ENCODE results near the gene PIP4P1.
"Not testable (repeated sequence)": the region's sequence is repeated elsewhere in the genome, so short reads cannot be mapped to it uniquely, and the experiment has no call there.

The PIP4P1 gene

DNA sequence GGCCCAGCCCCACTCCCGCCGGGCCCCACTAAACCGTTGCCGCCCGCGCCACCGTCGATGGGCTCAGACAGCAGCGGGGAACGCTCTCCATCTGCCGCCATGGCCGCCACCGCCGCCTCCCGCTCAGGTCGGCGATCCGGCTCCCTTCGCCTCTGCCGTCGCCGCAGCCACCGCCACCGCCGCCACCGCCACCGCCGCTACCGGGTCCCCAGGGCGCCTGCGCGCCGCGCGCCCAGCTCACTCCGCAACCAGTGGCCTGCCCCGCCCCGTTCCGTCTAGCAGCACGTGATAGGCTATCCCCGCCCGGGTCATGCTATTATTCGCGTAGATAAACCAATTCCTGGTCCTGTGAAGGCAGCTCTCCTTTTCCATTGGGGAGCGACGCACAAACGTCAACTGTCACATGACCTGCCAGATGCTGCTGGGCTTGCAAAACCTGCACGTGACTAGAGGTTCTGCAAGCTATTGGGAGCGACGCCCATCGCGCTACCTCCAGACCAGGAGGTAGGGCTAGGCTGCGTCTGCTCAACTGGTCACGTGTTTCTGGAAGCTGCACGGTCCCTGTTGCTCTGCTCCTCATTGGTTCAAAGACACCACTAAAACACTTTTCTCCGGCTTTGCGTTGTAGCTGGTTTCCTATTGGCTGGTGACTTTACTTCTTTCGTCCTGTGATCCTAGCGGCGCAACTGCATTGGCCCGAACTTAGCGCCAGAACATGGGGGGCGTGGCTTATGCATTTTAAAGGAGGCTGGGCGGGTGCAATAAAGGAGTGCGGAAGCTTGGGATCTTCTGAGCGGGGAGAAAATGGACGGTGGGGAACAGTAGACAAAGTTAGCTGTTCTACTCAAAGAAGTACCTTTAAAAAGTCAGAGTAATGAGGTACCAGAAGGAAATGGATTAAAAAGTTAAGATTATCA is at the start of gene PIP4P1:
Gene PIP4P1 (minus strand): TSS at position 210 of the 917 bp plus-strand sequence. CDS start 109 bp downstream, at position 101.
- no peaks in the 10 kb centered on the region for H3K27me3 ChIP-seq (ENCODE audit: insufficient read depth, low read length)
- peak within 1 kb of the TSS; percentile 87 for H3K9ac ChIP-seq (ENCODE audit: low read depth, low read length)
- H3K4me1 ChIP-seq (ENCODE audit: insufficient read depth, low read length), result peaks cover 8% of the 10 kb centered on the region
- peak within 1 kb of the TSS; percentile 94 for H3K4me3 ChIP-seq (ENCODE audit: low read length)
- H3K36me3 ChIP-seq (ENCODE audit: insufficient read depth, low read depth, low read length), result peaks cover 42% of the 10 kb centered on the region
- H3K9me3 ChIP-seq (ENCODE audit: insufficient read depth, low read depth, low read length), result no peaks in the 10 kb centered on the region
- H3K27ac ChIP-seq (ENCODE audit: low read length), result peak within 1 kb of the TSS; percentile 43

DNA sequence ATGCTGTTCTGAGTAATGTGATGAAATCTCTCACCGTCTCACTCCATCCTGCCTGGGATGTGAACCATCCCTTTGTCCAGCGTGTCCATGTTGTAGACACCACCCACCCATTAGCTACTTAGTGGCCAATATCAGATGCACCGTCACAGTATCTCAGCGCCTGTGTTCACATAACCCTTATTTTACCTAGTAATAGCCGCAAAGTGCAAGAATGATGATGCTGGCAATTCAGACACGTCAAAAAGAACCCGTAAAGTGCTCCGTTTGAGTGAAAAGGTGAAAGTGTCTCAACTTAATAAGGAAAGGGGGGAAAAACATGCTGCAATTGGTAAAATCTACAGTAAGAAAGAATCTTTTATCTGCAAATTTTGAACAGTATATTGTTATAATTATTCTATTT is 47.1 kb upstream of the PIP4P1 start:
- no peaks in the 10 kb centered on the region for H3K36me3 ChIP-seq (ENCODE audit: insufficient read depth, low read depth, low read length)
- H3K4me1 ChIP-seq (ENCODE audit: insufficient read depth, low read length), result 0 out of 2 replicates have a peak, but pooled peaks cover 3% of the 10 kb centered on the region
- H3K9ac ChIP-seq (ENCODE audit: low read depth, low read length), result no peak overlapping the region
- no peaks in the 10 kb centered on the region for H3K9me3 ChIP-seq (ENCODE audit: insufficient read depth, low read depth, low read length)
- H3K27me3 ChIP-seq (ENCODE audit: insufficient read depth, low read length), result no peaks in the 10 kb centered on the region
- no peak overlapping the region for H3K4me3 ChIP-seq (ENCODE audit: low read length)
- H3K27ac ChIP-seq (ENCODE audit: low read length), result no peak overlapping the region

DNA sequence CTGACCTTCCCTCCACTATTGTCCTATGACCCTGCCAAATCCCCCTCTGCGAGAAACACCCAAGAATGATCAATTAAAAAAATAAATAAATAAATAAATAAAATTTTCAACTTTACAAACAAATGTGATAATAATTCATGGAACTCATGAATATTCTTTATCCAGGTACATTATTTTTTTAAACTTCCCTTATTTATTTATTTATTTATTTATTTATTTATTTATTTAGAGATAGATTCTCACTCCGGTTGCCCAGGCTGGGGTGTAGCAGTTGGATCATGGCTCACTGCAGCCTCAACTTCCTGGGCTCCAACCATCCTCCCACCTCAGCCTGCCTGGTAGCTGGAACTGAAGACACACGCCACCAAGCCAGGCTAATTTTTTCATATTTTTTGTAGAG is 46.3 kb upstream of the PIP4P1 start:
- H3K27ac ChIP-seq (ENCODE audit: low read length); H3K36me3 ChIP-seq (ENCODE audit: insufficient read depth, low read depth, low read length); H3K27me3 ChIP-seq (ENCODE audit: insufficient read depth, low read length); H3K4me1 ChIP-seq (ENCODE audit: insufficient read depth, low read length); H3K9ac ChIP-seq (ENCODE audit: low read depth, low read length); H3K9me3 ChIP-seq (ENCODE audit: insufficient read depth, low read depth, low read length); H3K4me3 ChIP-seq (ENCODE audit: low read length): not testable (repeated sequence)

DNA sequence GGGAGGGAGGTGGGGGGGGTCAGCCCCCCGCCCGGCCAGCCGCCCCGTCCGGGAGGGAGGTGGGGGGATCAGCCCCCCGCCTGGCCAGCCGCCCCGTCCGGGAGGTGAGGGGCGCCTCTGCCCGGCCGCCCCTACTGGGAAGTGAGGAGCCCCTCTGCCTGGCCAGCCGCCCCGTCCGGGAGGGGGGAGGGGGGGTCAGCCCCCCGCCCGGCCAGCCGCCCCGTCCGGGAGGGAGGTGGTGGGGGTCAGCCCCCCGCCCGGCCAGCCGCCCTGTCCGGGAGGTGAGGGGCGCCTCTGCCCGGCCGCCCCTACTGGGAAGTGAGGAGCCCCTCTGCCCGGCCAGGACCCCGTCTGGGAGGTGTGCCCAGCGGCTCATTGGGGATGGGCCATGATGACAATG is 45.5 kb upstream of the PIP4P1 start:
- H3K9ac ChIP-seq (ENCODE audit: low read depth, low read length), result not testable (repeated sequence)

DNA sequence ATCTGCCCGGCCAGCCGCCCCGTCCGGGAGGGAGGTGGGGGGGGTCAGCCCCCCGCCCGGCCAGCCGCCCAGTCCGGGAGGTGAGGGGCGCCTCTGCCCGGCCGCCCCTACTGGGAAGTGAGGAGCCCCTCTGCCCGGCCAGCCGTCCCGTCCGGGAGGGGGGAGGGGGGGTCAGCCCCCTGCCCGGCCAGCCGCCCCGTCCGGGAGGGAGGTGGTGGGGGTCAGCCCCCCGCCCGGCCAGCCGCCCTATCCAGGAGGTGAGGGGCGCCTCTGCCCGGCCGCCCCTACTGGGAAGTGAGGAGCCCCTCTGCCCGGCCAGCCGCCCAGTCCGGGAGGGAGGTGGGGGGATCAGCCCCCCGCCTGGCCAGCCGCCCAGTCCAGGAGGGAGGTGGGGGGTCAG is 45.0 kb upstream of the PIP4P1 start:
- H3K27ac ChIP-seq (ENCODE audit: low read length); H3K27me3 ChIP-seq (ENCODE audit: insufficient read depth, low read length); H3K4me1 ChIP-seq (ENCODE audit: insufficient read depth, low read length); H3K9ac ChIP-seq (ENCODE audit: low read depth, low read length); H3K4me3 ChIP-seq (ENCODE audit: low read length); H3K9me3 ChIP-seq (ENCODE audit: insufficient read depth, low read depth, low read length); H3K36me3 ChIP-seq (ENCODE audit: insufficient read depth, low read depth, low read length): not testable (repeated sequence)

More for the DNA sequence above, 45.5 kb upstream of the PIP4P1 start:
- H3K27me3 ChIP-seq (ENCODE audit: insufficient read depth, low read length); H3K9me3 ChIP-seq (ENCODE audit: insufficient read depth, low read depth, low read length); H3K36me3 ChIP-seq (ENCODE audit: insufficient read depth, low read depth, low read length); H3K27ac ChIP-seq (ENCODE audit: low read length); H3K4me1 ChIP-seq (ENCODE audit: insufficient read depth, low read length); H3K4me3 ChIP-seq (ENCODE audit: low read length): not testable (repeated sequence)

DNA sequence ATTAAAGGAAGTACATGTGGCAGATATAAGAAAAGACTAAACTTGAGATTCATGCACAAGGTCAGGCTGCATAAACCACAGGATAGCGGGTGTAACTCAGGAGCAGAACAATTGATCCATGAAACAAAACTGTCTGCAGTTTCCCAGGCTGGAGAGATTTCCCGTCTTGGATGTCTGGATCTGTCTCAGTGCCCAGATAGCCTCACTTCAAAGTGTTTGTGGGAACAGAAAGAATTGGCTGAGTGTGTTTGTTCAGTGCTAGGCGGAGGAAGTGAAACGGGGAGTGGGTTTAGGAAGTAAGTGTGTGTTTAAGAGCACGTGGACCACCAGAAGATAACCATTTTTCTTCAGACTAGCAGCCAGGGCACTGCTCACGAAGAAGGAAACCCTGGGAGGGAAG is 42.7 kb upstream of the PIP4P1 start:
- Histone ChIP-seq H3K9ac (ENCODE audit: low read depth, low read length) (no peak overlapping the region), H3K9me3 (ENCODE audit: insufficient read depth, low read depth, low read length) (no peaks in the 10 kb centered on the region), H3K36me3 (ENCODE audit: insufficient read depth, low read depth, low read length) (no peaks in the 10 kb centered on the region), H3K4me1 (ENCODE audit: insufficient read depth, low read length) (peaks cover 10% of the 10 kb centered on the region; the same call in 1 of the 2 replicates), H3K27me3 (ENCODE audit: insufficient read depth, low read length) (no peaks in the 10 kb centered on the region), H3K4me3 (ENCODE audit: low read length) (no peak overlapping the region), H3K27ac (ENCODE audit: low read length) (no peak overlapping the region)

DNA sequence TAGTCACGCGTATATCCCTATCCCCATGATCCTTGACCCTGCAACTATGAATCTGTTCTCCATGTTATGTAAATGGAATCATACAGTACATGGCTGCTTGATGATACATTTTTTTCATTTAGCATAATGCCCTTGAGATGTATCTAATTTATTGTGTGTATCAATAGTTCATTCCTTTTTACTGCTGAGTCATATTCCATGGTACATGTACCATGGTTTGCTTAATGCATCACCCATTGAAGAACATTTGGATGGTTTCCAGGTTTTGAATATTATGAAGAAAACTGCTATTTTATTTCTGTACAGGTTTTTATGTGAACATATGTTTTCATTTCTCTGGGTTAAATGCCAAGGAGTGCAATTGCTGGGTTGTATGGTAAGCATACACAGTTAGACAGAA is 40.1 kb upstream of the PIP4P1 start:
- no peaks in the 10 kb centered on the region for H3K36me3 ChIP-seq (ENCODE audit: insufficient read depth, low read depth, low read length)
- H3K4me3 ChIP-seq (ENCODE audit: low read length), result no peak overlapping the region
- peaks cover 15% of the 10 kb centered on the region; the same call in 1 of the 2 replicates for H3K4me1 ChIP-seq (ENCODE audit: insufficient read depth, low read length)
- H3K27me3 ChIP-seq (ENCODE audit: insufficient read depth, low read length), result no peaks in the 10 kb centered on the region
- H3K27ac ChIP-seq (ENCODE audit: low read length), result no peak overlapping the region
- H3K9me3 ChIP-seq (ENCODE audit: insufficient read depth, low read depth, low read length), result no peaks in the 10 kb centered on the region
- no peak overlapping the region for H3K9ac ChIP-seq (ENCODE audit: low read depth, low read length)

DNA sequence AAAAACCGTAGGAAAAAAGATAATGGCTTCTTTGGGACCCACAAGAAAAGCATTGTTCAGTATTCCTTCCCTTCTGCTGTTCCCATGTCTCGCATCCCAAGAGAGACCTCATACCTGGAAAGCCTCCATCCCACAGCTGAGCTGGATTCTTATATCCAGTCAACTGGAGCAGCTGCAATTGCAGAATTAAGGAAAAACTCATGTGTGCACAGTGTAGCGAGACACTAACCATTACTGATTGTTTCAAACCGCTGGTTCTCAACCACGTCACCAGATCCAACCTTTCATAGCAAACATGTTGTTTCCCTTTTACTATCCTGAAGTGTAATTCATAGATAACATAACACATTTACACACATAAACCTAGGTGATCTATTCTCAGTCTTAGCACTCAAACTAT is 38.6 kb upstream of the PIP4P1 start:
- Histone ChIP-seq H3K9me3 (ENCODE audit: insufficient read depth, low read depth, low read length) (no peaks in the 10 kb centered on the region), H3K27ac (ENCODE audit: low read length) (no peak overlapping the region), H3K36me3 (ENCODE audit: insufficient read depth, low read depth, low read length) (no peaks in the 10 kb centered on the region), H3K4me3 (ENCODE audit: low read length) (no peak overlapping the region), H3K9ac (ENCODE audit: low read depth, low read length) (no peak overlapping the region), H3K4me1 (ENCODE audit: insufficient read depth, low read length) (peaks cover 15% of the 10 kb centered on the region; the same call in 1 of the 2 replicates), H3K27me3 (ENCODE audit: insufficient read depth, low read length) (no peaks in the 10 kb centered on the region)

DNA sequence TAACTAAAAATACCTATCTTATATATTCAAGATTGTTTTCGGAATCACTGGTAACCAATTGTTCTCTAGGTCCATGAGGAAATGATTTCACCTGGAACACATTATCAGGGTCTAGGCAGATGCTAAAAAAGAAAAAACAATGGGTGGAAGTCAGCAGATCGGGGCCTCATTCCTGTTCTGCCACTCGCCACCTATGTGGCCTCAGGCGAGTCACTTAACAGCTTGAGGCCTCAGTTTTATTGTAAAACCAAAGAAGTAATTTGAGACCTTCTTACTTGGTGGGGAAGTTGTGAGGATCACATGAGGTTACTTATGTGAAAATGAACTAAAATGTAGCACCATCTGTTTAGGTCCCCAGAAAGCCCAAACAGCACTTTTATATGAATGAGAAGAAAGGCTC is 37.9 kb upstream of the PIP4P1 start:
- Histone ChIP-seq H3K27me3 (ENCODE audit: insufficient read depth, low read length) (no peaks in the 10 kb centered on the region), H3K4me1 (ENCODE audit: insufficient read depth, low read length) (peaks cover 15% of the 10 kb centered on the region; the same call in 1 of the 2 replicates), H3K27ac (ENCODE audit: low read length) (no peak overlapping the region), H3K36me3 (ENCODE audit: insufficient read depth, low read depth, low read length) (no peaks in the 10 kb centered on the region), H3K4me3 (ENCODE audit: low read length) (no peak overlapping the region), H3K9me3 (ENCODE audit: insufficient read depth, low read depth, low read length) (no peaks in the 10 kb centered on the region), H3K9ac (ENCODE audit: low read depth, low read length) (peak overlapping the region; percentile 10; the same call in 1 of the 2 replicates)

DNA sequence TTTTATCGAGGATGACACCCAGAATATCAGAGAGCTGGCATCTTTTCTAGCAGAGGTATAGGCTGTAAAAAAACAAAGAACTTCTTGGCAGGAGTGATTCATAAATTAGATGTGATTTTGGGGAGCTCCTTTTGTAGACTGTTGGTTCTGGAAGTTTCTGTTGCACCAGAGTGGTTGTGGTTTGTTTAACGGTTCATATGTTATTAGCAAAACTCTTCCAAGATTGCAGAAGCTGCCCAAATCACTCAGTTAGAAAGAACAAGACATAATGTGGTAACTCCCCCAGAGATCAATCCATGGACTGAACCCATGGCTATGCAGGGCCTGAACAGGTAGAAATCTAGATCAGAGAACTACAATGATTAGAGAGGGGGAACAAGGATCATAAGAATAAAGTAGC is 37.4 kb upstream of the PIP4P1 start:
- Histone ChIP-seq H3K4me3 (ENCODE audit: low read length) (no peak overlapping the region), H3K36me3 (ENCODE audit: insufficient read depth, low read depth, low read length) (no peaks in the 10 kb centered on the region), H3K27me3 (ENCODE audit: insufficient read depth, low read length) (no peaks in the 10 kb centered on the region), H3K27ac (ENCODE audit: low read length) (no peak overlapping the region), H3K9ac (ENCODE audit: low read depth, low read length) (no peak overlapping the region), H3K9me3 (ENCODE audit: insufficient read depth, low read depth, low read length) (no peaks in the 10 kb centered on the region), H3K4me1 (ENCODE audit: insufficient read depth, low read length) (peaks cover 15% of the 10 kb centered on the region; the same call in 1 of the 2 replicates)

DNA sequence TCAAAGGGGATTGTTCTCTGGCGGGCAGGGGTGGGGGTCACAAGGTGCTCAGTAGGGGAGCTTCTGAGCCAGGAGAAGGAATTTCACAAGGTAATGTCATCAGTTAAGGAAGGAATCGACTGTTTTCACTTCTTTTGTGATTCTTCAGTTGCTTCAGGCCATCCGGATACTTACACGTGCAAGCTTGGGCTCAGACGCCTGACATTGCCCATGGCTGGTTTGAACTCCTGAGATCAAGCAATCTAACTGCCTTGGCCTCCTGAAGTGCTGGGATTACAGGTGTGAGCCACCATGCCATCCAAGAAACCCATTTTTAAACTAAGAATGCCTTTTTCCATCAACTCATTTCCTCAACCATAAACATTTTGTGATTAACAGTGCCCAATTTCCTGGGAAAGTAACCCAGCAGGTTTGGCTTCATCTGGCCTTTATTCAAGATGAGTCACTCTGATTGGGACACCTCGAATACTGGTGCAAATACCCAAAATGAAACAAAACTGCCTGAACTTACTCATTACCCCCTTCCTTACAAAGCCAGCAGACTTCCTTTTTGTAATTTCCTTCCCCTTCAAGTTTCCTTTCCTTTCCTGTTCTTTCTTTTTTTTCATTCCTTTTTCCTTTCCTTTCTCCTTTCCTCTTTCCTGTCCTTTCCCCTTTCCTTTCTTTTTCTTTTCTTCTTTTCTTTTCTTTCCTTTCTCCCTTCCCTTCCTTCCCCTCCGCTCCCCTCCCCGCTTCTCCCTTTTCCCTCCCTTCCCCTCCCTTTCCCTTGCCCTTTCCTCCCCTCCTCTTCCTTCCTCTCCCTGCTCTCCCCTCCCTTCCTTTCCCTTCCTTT is 33.9 kb upstream of the PIP4P1 start:
- no peaks in the 10 kb centered on the region for H3K36me3 ChIP-seq (ENCODE audit: insufficient read depth, low read depth, low read length)
- H3K27me3 ChIP-seq (ENCODE audit: insufficient read depth, low read length), result no peaks in the 10 kb centered on the region
- H3K4me1 ChIP-seq (ENCODE audit: insufficient read depth, low read length), result peaks cover 15% of the 10 kb centered on the region; the same call in 1 of the 2 replicates
- H3K27ac ChIP-seq (ENCODE audit: low read length), result no peak overlapping the region
- no peak overlapping the region for H3K9ac ChIP-seq (ENCODE audit: low read depth, low read length)
- no peaks in the 10 kb centered on the region for H3K9me3 ChIP-seq (ENCODE audit: insufficient read depth, low read depth, low read length)
- no peak overlapping the region for H3K4me3 ChIP-seq (ENCODE audit: low read length)
